Vagina (tissue), 2 donors: ENCODE data around the gene CUX1. TPM values are rescaled to one million over a fixed set of nuclear protein-coding genes. Genes with fewer than 3 reads are reported as not detected.
A peak's percentile ranks its signal among the peaks of the same experiment; 100 is the strongest.
"Not testable (repeated sequence)": the region's sequence is repeated elsewhere in the genome, so short reads cannot be mapped to it uniquely, and the experiment has no call there.

Experiments used
- DNase-seq, 2 donors: peaks; one replicate each; pipeline ENCODE4 v3.0.0-alpha.2; 2017; ENCODE audit errors: extremely low spot score in 2 of 2
- H3K27ac ChIP-seq: fragments of 200-600 bp; sonication (generic); one replicate; pipeline ENCODE4 v1.5.1; 2019
- H3K27me3 ChIP-seq: fragments of 200-600 bp; sonication (generic); one replicate; pipeline ENCODE4 v1.5.1; 2019
- H3K36me3 ChIP-seq, 2 donors: fragments of 200-600 bp; sonication (generic); one replicate each; pipeline ENCODE4 v1.5.1; 2017 to 2019
- H3K4me1 ChIP-seq: fragments of 200-600 bp; sonication (generic); one replicate; pipeline ENCODE4 v1.5.1; 2019
- H3K4me3 ChIP-seq, 2 donors: fragments of 200-600 bp; sonication (generic); 1 replicate in 1 of 2; 2 replicates in 1 of 2; pipeline ENCODE4 v1.5.1; 2016 to 2019
- H3K9me3 ChIP-seq: fragments of 200-600 bp; sonication (generic); one replicate; pipeline ENCODE4 v1.5.1; 2019
- CTCF ChIP-seq, 3 experiments: fragments of 450-650 bp in 2 of 3; fragments of 200-600 bp in 1 of 3; sonication (generic) in 1 of 3; IDR thresholded peaks; one replicate each; pipeline ENCODE4 v1.5.1; 2017 to 2019; ENCODE audit warnings: antibody characterized with exemption in 3 of 3, mild to moderate bottlenecking in 2 of 3, moderate library complexity in 2 of 3
- POLR2A ChIP-seq, 2 donors: fragments of 450-650 bp; IDR thresholded peaks; one replicate each; pipeline ENCODE4 v1.6.1; 2017; ENCODE audit warnings: antibody characterized with exemption in 2 of 2, mild to moderate bottlenecking in 2 of 2, moderate library complexity in 2 of 2
- POLR2AphosphoS5 ChIP-seq, 2 donors: sonication (generic); formaldehyde crosslinking; IDR thresholded peaks; one replicate each; pipeline ENCODE4 v1.9.0; 2017; ENCODE audit warnings: antibody characterized with exemption in 2 of 2, mild to moderate bottlenecking in 2 of 2, low read depth in 1 of 2; ENCODE audit not compliant: insufficient read depth in 1 of 2
- intact Hi-C: fragments of 100-400 bp; cut with DNase I; formaldehyde crosslinking; loops from one replicate; pipeline ENCODE4 v1.15.1; 2023
- total RNA-seq: library from RNA; depleted of rRNA; stranded (reverse); fragments of >200 nt; gene quantifications from one replicate; pipeline ENCODE4 v1.2.3, GENCODE V29; 2016

Gene CUX1
- total RNA-seq, 1 donor from 2014 or later: 65.3 TPM

DNA sequence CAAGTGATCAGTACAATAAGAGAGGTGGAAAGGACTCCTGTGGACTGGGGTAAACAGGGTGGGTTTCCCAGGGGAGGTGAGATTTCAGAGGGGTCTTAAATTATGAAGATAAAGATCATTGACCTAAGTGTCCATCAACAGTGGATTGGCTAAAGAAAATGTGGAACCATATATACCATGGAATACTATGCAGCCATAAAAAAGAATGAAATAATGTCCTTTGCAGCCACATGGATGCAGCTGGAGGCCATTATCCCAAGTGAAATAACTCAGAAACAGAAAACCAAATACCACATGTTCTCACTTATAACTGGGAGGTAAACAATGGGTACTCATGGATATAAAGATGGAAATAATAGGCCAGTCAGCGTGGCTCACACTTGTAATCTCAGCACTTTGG lies 28.9 kb upstream of the CUX1 start:
- Histone ChIP-seq H3K36me3 (no peaks in the 10 kb centered on the region), H3K27ac (no peak overlapping the region), H3K9me3 (no peaks in the 10 kb centered on the region), H3K27me3 (no peaks in the 10 kb centered on the region), H3K4me1 (peaks cover 4% of the 10 kb centered on the region), H3K4me3 (no peak overlapping the region)
- intact Hi-C loops: no loop called here
- no peak for DNase-seq
- TF ChIP-seq POLR2AphosphoS5 (IDR thresholded peaks at IDR 0.05; ENCODE audit: insufficient read depth in 1 of 2, low read depth in 1 of 2): no peak
- no peak for TF ChIP-seq CTCF (IDR thresholded peaks at IDR 0.05)
- no peak for TF ChIP-seq POLR2A (IDR thresholded peaks at IDR 0.05)

DNA sequence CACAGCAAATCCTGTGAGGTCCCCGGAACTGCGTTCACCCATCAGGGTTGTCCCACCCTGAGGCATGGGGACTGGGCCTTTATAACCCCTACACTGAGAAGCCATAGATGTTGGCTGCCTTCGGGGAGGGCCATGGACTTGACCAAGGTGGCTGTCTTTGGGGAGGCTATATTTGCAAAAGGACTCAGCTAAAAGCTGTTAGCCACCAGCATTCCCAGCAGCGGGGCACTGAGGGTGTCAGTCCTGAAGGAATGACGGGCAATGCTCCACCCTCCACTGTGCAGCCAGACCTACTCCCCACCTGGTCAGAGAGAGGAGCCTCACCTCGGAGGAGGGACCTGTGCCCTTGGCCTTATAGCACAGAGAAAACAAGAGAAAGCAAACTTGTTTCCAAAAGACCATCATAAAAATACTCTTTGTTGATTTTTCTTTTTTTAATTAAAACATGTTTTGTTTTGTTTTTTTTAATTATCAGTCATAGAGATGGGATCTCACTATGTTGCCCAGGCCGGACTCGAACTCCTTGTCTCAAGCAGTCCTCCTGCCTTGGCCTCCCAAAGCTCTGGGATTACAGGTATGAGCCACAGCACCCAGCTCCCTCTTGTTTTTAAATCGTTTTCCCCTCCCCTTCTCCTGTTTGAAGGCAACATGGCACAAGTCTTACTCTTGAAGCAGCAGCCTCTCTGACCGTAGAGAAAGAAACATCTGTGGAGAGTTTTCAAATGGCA lies 26.7 kb upstream of the CUX1 start:
- no peak overlapping the region for H3K27ac ChIP-seq
- intact Hi-C loops: no loop called here
- no peaks in the 10 kb centered on the region for H3K27me3 ChIP-seq
- no peaks in the 10 kb centered on the region for H3K9me3 ChIP-seq
- no peak for DNase-seq
- H3K4me3 ChIP-seq: no peak overlapping the region
- H3K36me3 ChIP-seq: no peaks in the 10 kb centered on the region
- H3K4me1 ChIP-seq: no peaks in the 10 kb centered on the region
- TF ChIP-seq POLR2A (IDR thresholded peaks at IDR 0.05) (no peak), POLR2AphosphoS5 (IDR thresholded peaks at IDR 0.05; ENCODE audit: insufficient read depth in 1 of 2, low read depth in 1 of 2) (no peak), CTCF (IDR thresholded peaks at IDR 0.05) (no peak)

DNA sequence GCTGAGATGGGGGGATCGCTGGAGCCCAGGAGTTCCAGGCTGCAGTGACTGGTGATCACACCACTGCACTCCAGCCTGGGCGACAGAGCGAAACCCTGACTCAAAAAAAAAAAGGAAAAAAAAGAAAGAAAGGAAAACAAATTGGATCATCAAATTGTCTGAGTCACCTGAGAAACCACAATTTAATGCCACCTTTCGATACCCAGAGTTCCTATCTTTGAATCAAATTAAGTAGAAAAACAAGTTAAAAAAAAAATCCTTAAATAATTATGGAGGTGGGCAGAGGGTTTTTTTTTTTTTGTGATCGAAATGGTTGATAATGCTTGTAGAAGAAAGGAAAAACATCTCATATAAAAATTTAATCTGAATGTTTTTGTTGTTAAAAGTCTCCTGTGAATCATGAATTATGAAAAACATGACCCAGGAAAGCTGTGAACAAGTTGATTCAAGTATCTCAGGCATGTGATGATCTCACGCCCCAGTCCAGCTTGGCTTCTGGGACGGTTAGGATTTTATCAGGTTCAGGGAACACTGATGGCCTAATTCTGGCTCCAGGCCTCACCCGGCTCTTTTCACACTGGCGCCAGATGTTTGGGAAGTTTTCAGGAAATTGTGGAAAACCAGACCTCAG lies 25.3 kb upstream of the CUX1 start:
- Histone ChIP-seq H3K36me3 (no peaks in the 10 kb centered on the region), H3K9me3 (no peaks in the 10 kb centered on the region), H3K4me3 (no peak overlapping the region), H3K27ac (no peak overlapping the region), H3K27me3 (no peaks in the 10 kb centered on the region), H3K4me1 (no peaks in the 10 kb centered on the region)
- TF ChIP-seq CTCF (IDR thresholded peaks at IDR 0.05) (no peak), POLR2AphosphoS5 (IDR thresholded peaks at IDR 0.05; ENCODE audit: insufficient read depth in 1 of 2, low read depth in 1 of 2) (peak in 1 of 2 donors; percentile 76), POLR2A (IDR thresholded peaks at IDR 0.05) (no peak)
- intact Hi-C loops: no loop called here
- no peak for DNase-seq

GRCh38 chr7:101792682-101793071 lies 24.7 kb upstream of the CUX1 start:
- H3K36me3 ChIP-seq, H3K4me3 ChIP-seq, H3K27me3 ChIP-seq, DNase-seq, H3K27ac ChIP-seq, H3K9me3 ChIP-seq, intact Hi-C loops, H3K4me1 ChIP-seq: not testable (repeated sequence)

DNA sequence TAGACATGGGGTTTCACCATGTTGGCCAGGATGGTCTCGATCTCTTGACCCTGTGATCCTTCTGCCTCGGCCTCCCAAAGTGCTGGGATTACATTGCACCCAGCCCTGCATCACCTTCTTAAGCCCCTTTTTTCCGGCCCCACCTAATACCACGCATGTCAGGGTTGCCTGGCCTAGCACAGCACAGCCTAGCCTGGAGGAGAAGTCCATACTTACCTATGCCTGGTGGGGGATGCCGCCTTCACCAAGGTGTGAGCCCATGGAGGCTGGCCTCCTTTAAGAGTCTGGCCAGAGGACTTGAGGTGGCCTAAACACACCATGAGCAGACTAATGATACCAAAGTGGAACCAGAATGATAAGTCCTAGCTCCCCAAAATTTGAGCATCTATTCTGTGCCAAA lies 22.0 kb upstream of the CUX1 start:
- H3K4me3 ChIP-seq: no peak overlapping the region
- no peak for DNase-seq
- intact Hi-C loops: no loop called here
- no peak overlapping the region for H3K27ac ChIP-seq
- TF ChIP-seq CTCF (IDR thresholded peaks at IDR 0.05) (no peak), POLR2A (IDR thresholded peaks at IDR 0.05) (no peak), POLR2AphosphoS5 (IDR thresholded peaks at IDR 0.05; ENCODE audit: insufficient read depth in 1 of 2, low read depth in 1 of 2) (no peak)
- no peaks in the 10 kb centered on the region for H3K4me1 ChIP-seq
- no peaks in the 10 kb centered on the region for H3K36me3 ChIP-seq
- no peaks in the 10 kb centered on the region for H3K9me3 ChIP-seq
- H3K27me3 ChIP-seq: no peaks in the 10 kb centered on the region

GRCh38 chr7:101798173-101798572 lies 19.3 kb upstream of the CUX1 start:
- H3K36me3 ChIP-seq, H3K4me1 ChIP-seq, H3K9me3 ChIP-seq, H3K27me3 ChIP-seq, DNase-seq, intact Hi-C loops, H3K4me3 ChIP-seq, H3K27ac ChIP-seq: not testable (repeated sequence)
